Heart left ventricle (tissue), 13 donors: Measurements from ENCODE around the gene NCOA4.

Experiments
- POLR2A ChIP-seq, 2 donors: fragments of 450-650 bp; IDR thresholded peaks; one replicate each; pipeline ENCODE4 v1.6.1; 2017; ENCODE audit warnings: antibody characterized with exemption in 2 of 2, mild to moderate bottlenecking in 2 of 2, moderate library complexity in 2 of 2
- TF ChIP-seq, protein P1 (sequence below), 12 donors: fragments of 200-600 bp; sonication (generic) in 4 of 12; IDR thresholded peaks; one replicate each; pipeline versions ENCODE4 v1.5.0 to v1.8.0; 2018 to 2022; ENCODE audit warnings: antibody characterized with exemption in 12 of 12, mild to moderate bottlenecking in 5 of 12
- donor health status: ischemic (EF 13 %, LVEDD 7.1; RV severe dilation, severe dysfunction).
- donor health status: DM: no; HTN: yes; CAD: no.
- donor health status: DM: no; HTN: no; CAD: no.
- donor health status: ischemic (EF 25% LVEDD 6.9; RV normal size, moderate dysfunction).
- donor health status: ischemic (EF 25% LVEDD 5.7; RV mildly dilated, moderate dysfunction).
- donor health status: ischemic (EF 35%, LVEDD 5.7; RV mildly dilated, moderate dysfunction).
- donor health status: nonischemic (EF 11% LVEDD 7.7; RV severe dilation, severe dysfunction).
- donor health status: DM: yes; HTN: yes; CAD: no.
- donor health status: PGD.
- donor health status: ischemic (EF 29% LVEDD 5.4; RV normal size, mild dysfunction).
- donor health status: nonischemic (EF 23%, LVEDD 6.1; RV moderate dilation, normal function).

DNA sequence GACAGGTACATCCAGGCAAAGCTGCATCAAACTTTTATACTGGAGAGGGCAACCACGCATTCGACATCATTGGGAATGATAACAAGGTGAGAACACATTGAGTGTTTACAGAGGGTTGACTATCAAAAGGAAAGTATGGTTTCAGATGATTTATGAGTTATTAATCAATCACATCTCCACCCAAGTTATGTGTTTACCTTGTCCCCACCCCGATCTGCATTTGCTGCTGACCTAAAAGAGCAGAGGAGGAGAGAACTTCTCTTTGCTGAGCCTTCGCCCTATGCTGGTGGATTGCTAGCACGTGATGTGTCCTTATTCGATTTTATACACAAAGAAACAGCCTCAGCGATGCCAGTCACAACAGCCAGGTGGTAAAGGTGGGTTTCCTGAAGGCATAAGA is 15.8 kb upstream of the NCOA4 start, which contains the start of gene MSMB:
- TF ChIP-seq, protein P1, sequence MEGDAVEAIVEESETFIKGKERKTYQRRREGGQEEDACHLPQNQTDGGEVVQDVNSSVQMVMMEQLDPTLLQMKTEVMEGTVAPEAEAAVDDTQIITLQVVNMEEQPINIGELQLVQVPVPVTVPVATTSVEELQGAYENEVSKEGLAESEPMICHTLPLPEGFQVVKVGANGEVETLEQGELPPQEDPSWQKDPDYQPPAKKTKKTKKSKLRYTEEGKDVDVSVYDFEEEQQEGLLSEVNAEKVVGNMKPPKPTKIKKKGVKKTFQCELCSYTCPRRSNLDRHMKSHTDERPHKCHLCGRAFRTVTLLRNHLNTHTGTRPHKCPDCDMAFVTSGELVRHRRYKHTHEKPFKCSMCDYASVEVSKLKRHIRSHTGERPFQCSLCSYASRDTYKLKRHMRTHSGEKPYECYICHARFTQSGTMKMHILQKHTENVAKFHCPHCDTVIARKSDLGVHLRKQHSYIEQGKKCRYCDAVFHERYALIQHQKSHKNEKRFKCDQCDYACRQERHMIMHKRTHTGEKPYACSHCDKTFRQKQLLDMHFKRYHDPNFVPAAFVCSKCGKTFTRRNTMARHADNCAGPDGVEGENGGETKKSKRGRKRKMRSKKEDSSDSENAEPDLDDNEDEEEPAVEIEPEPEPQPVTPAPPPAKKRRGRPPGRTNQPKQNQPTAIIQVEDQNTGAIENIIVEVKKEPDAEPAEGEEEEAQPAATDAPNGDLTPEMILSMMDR (IDR thresholded peaks at IDR 0.05), result no peak
- no peak for TF ChIP-seq POLR2A (IDR thresholded peaks at IDR 0.05)
